SU-DHL-6 (cell line): ENCODE measurements around the gene AFG1L.

Experiments used
- EZH2phosphoT487 ChIP-seq: fragments of 200-600 bp; sonication (generic), shearing (Covaris generic); conservative IDR thresholded peaks from 2 replicates; pipeline ENCODE4 v1.6.1; 2018; ENCODE audit warnings: mild to moderate bottlenecking, antibody characterized with exemption, low read length, moderate library complexity, mixed read lengths
- TF ChIP-seq, protein P1 (sequence below): fragments of 200-600 bp; sonication (generic); IDR thresholded peaks from one replicate; pipeline ENCODE4 v1.5.1; 2017; ENCODE audit warnings: antibody characterized with exemption, mild to moderate bottlenecking, low read length, moderate library complexity; ENCODE audit not compliant: insufficient read depth, poor library complexity, severe bottlenecking

- TF ChIP-seq, protein P1, sequence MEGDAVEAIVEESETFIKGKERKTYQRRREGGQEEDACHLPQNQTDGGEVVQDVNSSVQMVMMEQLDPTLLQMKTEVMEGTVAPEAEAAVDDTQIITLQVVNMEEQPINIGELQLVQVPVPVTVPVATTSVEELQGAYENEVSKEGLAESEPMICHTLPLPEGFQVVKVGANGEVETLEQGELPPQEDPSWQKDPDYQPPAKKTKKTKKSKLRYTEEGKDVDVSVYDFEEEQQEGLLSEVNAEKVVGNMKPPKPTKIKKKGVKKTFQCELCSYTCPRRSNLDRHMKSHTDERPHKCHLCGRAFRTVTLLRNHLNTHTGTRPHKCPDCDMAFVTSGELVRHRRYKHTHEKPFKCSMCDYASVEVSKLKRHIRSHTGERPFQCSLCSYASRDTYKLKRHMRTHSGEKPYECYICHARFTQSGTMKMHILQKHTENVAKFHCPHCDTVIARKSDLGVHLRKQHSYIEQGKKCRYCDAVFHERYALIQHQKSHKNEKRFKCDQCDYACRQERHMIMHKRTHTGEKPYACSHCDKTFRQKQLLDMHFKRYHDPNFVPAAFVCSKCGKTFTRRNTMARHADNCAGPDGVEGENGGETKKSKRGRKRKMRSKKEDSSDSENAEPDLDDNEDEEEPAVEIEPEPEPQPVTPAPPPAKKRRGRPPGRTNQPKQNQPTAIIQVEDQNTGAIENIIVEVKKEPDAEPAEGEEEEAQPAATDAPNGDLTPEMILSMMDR: no peak
- no peak for TF ChIP-seq EZH2phosphoT487
Measured at GRCh38 chr6:108463784-108464183, 168.9 kb downstream of the AFG1L start.
